Hematopoietic multipotent progenitor cell (in vitro differentiated cells): Measurements from ENCODE around the gene CCL14. TPM values are rescaled to one million over a fixed set of nuclear protein-coding genes. Genes with fewer than 3 reads are reported as not detected.
"Not testable (repeated sequence)": the region's sequence is repeated elsewhere in the genome, so short reads cannot be mapped to it uniquely, and the experiment has no call there.

Experiments used
- DNase-seq, 3 donors: peaks; one replicate each; pipeline ENCODE4 v3.0.0-alpha.2; 2011 to 2015; ENCODE audit warnings: low read depth in 2 of 3, low spot score in 2 of 3
- total RNA-seq: library from RNA; depleted of rRNA; stranded (reverse); fragments of >200 nt; gene quantifications from one replicate; pipeline ENCODE4 v1.2.3, GENCODE V29; 2012

CCL14 gene
- total RNA-seq, result not detected

- DNase-seq, result no peak
Observed at GRCh38 chr17:35986643-35987042, at the start of gene CCL14. Gene CCL14 (minus strand): TSS chr17:35986729. CDS start chr17:35986649, 80 bp downstream.

- DNase-seq, result peak in 1 of 3 donors; percentile 32
Observed at GRCh38 chr17:36036235-36036634, 49.7 kb upstream of the CCL14 start.

- peak in 2 of 3 donors; percentile 46 to 76 for DNase-seq
Observed at GRCh38 chr17:36034127-36034526, 47.6 kb upstream of the CCL14 start.

GRCh38 chr17:36030956-36031355, 44.4 kb upstream of the CCL14 start:
- DNase-seq, result no peak

GRCh38 chr17:36027761-36028160, 41.2 kb upstream of the CCL14 start:
- no peak for DNase-seq

- no peak for DNase-seq
Observed at GRCh38 chr17:36024106-36024869, 37.8 kb upstream of the CCL14 start.

GRCh38 chr17:36019423-36019822, 32.9 kb upstream of the CCL14 start:
- no peak for DNase-seq

GRCh38 chr17:36017799-36018198, 31.3 kb upstream of the CCL14 start, which contains the start of gene CCL23:
Gene CCL23 (minus strand): TSS chr17:36017972. CDS start chr17:36017897, 75 bp downstream.
- DNase-seq, result peak in 1 of 3 donors; percentile 56

GRCh38 chr17:36016555-36016954, 30.0 kb upstream of the CCL14 start:
- no peak for DNase-seq

GRCh38 chr17:36015895-36016294, 29.4 kb upstream of the CCL14 start:
- DNase-seq, result not testable (repeated sequence)

GRCh38 chr17:36014946-36015345, 28.4 kb upstream of the CCL14 start:
- no peak for DNase-seq

GRCh38 chr17:36011201-36011600, 24.7 kb upstream of the CCL14 start:
- DNase-seq, result no peak

GRCh38 chr17:36008998-36009665, 22.6 kb upstream of the CCL14 start:
- DNase-seq, result no peak

GRCh38 chr17:36004594-36005108, 18.1 kb upstream of the CCL14 start:
- DNase-seq, result peak in 2 of 3 donors; percentile 6 to 55

- no peak for DNase-seq
Observed at GRCh38 chr17:36002631-36003030, 16.1 kb upstream of the CCL14 start.

- DNase-seq, result no peak
Observed at GRCh38 chr17:36001862-36002603, 15.5 kb upstream of the CCL14 start.

- no peak for DNase-seq
Observed at GRCh38 chr17:36001110-36001771, 14.7 kb upstream of the CCL14 start, which contains the start of gene CCL15. Gene CCL15 (minus strand): TSS chr17:36001553. CDS start chr17:36001492, 61 bp downstream.

GRCh38 chr17:36000732-36001109, 14.2 kb upstream of the CCL14 start:
- no peak for DNase-seq

- DNase-seq, result no peak
Observed at GRCh38 chr17:35998756-35999155, 12.2 kb upstream of the CCL14 start.

- DNase-seq, result no peak
Observed at GRCh38 chr17:35998018-35998545, 11.6 kb upstream of the CCL14 start.
